NCI-H1694 treated with DMSO at 0.1 percent for 48 hours (cell line): ENCODE results near the gene PAN2.
A peak's percentile ranks its signal among the peaks of the same experiment; 100 is the strongest.
"Not testable (repeated sequence)": the region's sequence is repeated elsewhere in the genome, so short reads cannot be mapped to it uniquely, and the experiment has no call there.

ENCODE experiments used
- DNase-seq: peaks from one replicate; lab custom pipeline; 2025; lab: John Stamatoyannopoulos, UW

The PAN2 gene

DNA sequence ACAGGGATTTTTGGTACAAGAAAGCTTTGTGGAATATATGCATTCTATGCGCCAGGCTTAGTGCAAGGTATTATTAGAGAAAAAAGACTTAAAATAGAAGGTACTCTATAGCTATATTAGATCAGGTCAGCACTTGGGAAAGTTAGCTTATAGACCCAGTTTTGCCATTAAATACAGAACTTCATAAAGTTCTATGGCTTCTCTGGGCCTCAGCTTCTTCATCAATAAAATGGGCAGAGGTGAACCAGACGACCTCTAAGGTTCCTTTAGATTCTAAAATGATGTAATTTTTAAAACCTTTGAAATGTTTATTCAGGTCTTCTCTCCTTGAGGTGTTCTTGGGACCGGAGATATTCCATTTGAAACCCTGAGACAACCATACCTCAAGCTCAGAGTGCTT, 25.1 kb downstream of the PAN2 start:
- no peak for DNase-seq

DNA sequence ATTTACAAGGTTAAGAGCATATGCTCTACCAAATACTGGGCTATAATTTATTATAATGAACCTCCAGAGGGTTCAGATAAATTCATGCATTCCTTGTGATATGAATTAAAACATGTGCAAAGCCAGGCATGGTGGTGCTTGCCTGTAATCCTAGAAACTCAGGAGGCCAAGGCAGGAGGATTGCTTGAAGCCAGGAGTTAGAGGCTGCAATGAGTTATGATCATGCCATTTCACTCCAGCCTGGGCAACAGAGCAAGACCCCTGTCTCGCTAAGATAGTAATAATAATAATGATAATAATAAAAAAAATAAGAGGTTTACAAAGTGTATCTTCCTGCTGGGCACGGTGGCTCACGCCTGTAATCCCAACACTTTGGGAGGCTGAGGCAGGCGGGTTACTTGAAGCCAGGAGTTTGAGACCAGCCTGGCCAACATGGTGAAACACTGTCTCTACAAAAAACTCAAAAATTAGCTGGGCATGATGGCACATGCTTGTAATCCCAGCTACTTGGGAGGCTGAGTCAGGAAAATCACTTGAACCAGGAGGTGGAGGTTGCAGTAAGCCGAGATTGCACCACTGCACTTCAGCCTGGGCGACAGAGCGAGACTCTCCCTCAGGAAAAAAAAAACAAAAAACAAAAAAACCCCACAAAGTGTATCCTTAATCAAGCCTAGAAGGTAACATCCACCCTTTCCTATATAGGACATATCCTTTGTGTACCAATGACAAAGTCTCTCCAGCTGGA, 26.4 kb downstream of the PAN2 start:
- DNase-seq = no peak

DNA sequence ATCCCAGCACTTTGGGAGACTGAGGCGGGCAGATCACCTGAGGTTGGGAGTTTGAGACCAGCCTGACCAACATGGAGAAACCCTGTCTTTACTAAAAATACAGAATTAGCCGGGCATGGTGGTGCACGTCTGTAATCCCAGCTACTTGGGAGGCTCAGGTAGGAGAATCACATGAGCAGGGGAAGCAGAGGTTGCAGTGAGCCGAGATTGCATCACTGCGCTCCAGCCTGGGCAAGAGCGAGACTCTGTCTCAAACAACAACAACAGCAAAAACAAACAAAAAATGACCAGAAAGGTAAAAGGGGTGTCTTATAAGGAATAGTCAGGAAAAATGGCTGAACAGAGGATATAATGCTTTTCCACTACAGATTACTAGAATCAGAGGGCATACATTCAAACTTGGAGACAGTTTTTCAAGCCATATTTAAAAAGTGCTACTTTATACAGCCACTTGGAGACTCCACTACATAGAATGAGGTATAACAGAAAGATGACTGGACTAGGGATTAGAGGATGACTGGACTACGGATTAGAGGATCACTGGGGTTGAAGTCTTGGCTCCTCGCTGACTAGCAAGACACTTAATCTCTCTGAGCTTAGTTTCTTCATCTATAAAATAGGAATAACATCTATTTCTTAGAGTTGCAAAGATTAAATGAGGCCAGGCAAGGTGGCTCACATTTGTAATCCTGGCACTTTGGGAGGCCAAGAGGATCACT, 28.8 kb downstream of the PAN2 start:
- DNase-seq = no peak

DNA sequence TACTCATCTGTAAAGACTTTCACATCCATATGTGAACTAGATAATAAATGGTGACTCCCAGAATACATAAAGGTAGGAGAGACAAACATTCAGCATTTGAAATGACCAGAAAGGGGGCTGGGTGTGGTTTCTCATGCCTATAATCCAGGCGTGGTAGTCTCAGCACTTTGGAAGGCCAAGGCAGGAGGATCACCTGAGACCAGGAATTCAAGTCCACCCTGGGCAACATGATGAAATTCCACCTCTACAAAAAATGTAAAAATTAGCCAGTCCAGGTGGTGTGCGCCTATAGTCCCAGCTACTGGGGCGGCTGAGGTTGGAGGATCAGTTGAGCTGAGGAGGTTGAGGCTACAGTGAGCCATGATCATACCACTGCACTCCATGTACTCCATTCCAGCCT, 29.5 kb downstream of the PAN2 start:
- no peak for DNase-seq

DNA sequence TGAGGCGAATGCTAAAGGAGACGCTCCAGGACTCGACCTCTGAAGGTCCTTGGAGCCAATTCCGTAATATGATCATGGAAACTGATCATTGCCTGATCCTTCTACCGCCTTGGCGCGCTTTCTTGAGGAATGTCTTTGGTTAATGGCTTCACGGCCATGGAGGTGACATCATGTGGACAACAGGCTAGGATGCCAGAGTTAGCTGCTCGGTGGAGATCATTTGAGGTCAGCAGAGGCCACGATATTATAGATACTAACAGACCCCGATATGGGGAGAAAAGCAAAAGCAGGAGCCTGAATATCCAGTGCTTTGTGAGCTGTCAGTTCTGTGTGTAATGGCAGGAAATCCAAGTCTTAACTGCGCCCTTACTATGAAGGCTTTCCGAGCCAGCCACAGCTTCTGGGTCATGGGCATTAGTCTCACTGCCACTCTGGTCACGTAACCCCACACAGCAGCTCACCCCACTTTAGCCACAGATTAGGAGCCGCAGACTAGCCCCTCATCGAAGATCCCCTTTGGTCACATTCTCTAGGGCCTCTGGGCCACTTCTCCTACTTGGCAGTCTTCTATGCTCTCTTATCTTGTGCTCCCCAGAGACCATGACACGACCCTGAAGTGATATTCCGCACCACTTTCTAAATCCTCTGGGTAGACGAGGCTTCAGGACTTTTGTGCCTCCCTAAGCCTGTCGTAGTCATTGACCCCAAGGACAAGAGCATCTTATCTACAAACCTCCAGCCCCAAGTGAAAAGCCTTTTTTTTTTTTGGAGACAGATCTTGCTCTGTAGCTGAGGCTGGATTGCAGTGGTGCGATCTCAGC, 32.9 kb downstream of the PAN2 start:
- no peak for DNase-seq

DNA sequence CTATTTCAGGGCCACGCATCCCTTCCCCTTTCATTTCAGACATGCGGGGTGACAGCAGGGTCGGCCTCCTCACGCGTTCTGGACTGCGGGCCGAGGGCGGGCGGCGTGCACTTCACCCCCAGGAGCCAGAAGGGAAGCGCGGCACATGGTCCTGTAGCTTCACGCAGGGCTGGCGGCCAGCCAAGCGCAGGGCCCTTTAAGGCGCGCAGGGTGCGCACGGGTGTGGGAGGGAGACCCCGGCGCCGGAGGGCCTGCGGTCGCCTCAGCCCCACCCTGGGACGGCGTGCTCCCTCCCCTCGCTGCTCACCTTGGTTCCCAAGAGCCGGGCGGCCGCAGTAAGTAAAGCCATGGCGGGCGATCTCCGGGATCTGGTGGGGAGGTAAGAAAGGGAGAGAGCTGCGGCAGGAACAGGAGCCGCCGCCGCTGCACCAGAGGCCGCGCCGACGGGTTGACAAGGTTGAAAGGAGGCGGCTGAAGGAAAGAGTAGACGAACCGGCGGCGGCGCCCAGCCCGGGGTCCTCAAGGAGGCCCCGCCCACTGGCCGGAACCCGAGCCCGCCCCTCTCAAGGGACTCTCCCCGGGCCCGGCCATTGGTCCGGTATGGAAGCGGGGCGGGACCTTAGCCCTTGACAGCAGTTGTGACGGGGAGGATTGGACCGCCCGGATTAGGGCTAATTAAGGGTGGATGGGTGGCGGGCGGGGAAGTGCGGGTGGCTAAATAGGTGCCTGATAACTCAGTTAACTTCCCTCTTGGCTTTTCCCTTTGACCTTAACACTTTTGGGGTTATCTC, 33.8 kb downstream of the PAN2 start, which contains the start of gene CS:
Gene CS, minus strand, starts transcription at position 478 of the 791 bp plus-strand sequence. Its CDS starts 129 bp downstream, at position 349.
- peak; percentile 91 for DNase-seq

DNA sequence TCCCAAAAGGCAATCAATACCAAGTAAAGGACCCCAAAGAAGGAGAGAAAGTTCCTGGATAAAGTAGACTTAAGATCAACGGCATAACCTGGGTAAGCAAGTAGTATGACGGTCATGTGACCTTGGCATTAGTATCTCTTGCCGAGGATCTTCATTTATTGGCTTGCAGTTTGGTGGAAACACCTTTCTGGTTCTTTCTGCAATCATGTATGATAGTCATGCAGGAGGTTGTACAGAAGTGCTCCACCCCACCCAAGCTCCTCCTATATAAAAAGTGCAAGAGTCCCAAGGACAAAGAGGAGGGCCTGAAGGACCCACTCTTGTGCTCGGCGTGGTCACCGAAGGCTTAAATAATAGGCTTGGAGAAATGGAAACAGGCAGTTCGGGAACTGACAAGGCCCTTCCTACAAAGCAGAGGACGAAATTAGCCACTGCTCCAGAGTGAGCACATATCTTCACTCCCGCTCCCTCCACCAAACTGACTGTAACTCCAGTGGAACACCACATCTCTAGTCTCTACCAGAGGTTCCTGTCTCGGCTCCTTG, 34.4 kb downstream of the PAN2 start:
- DNase-seq = no peak

DNA sequence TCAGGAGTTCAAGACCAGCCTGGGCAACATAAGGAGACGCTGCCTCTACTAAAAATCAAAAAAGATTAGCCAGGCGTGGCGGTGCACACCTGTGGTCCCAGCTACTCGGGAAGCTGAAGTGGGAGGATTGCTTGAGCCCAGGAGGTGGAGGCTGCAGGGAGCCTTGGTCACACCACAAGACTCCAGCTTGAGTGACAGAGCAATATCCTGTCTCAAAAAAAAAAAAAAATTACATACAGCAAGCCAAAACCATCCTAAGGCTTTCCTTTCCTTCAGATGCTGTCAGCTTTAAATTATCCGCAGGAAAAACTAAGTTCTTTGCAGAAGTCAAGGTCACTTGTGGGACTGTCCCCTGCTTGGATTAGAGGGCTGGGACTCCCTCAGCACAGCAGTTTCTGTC, 35.0 kb downstream of the PAN2 start:
- no peak for DNase-seq

DNA sequence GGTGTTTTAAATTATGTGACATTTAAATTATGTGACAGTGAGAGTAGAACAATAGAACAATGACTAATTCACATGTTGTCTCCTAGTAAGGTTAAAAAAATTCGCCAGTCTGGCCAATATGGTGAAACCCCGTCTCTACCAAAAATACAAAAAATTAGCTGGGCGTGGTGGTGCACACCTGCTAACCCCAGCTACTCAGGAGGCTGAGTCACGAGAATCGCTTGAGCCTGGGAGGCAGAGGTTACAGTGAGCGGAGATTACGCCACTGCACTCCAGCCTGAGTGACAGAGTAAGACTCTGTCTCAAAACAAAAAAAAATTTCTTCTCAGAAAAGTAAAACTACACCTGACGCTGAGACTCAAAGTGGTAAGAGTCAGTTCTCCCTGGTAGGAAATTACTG, 36.4 kb downstream of the PAN2 start:
- DNase-seq = no peak

DNA sequence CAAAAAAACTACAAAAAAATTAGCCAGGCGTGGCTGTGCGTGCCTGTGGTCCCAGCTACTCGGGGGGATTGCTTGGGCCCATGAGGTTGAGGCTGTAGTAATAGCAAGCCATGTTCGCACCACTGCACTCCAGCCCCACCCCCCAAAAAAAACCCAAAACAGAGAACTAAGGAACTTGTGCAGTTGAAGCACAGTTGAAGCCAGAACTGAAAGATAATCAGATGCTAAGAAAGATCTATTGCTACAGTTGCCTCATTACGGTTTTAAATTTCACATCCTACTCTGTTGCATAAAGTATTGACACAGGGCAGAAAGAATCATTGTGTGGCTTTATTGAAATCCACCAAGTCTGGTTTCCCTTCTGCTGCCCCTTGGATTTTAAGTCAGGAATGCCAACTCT, 37.5 kb downstream of the PAN2 start:
- no peak for DNase-seq

DNA sequence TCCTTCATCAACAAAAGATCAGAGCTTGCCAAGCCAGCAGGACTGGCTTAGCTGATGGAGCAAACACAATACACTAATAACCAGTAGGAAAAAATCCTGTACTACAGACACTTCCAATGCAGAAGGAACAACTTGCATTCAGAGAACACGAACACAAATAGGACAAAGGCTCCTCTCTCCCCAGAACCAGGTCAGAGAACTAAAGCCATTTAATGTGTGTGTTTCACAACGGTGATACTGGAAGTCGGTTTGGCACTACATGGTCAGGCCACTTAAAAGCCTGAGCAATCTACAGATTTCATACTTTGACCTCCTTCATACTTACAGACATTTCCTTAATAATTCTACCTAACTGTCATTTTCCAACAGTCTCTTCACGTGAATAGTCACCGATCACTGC, 40.0 kb downstream of the PAN2 start:
- no peak for DNase-seq

DNA sequence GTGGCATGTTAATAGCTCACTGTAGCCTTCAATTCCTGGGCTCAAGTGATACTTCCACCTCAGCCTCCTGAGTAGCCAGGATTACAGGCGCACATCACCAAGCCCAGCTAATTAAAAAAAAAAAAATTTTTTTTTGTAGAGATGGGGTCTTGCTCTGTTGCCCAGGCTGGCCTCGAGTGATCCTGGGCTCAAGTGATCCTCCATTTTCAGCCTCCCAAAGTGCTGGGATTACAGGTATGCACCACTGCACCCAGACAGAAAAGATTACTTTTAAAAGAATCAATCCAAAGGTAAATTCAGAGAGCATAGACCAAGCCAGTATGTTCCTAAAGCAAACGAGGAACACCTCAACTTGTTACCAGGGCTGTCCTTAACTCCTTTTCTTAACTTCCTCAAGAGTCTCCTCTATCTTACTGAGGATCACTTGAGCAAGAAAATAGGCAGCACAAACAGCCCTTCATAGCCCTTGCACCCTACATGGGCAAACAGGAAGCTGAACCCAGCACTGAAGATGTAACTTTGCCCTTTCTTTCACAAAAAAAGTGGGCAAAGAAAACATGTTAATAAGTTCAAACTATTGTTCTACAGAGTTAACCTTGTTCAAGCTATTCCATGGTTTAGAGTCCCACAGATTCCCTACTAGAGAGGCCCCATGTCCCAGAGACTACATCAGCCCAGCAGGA, 45.0 kb downstream of the PAN2 start:
- no peak for DNase-seq

DNA sequence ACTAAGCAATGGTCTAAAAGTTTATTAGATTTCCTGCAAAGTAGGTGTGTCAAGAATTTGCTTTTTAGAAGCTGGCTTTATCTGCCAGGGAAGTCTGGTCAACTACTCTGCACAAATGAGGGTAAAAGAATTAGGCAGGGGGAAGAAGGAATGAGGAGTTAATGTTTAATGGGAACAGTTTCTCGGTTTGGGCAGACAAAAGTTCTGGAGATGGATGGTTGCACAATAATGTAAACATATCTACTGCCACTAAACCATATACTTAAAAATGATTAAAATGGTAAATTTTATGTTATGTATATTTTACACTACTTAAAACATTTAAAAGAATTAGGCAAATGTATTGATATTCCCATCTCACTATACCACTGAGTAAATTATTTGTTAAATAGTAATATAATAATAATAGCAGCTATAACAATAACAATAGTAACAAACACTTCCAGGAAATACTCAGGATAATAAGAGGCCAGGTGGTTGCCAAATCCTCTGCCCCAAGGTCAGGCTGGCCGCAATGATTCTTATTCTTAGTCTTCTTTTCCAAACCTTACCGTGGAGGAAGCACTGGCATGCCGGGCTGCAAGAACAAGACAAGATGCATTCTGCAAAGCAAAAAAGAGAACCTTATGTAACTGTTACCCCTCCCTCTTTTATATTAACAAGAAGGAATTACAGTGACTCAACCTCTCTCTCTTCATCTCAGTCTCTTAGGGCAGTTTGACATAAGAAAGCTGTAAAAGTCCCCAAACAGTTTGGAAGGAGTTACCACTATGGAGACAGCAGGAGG, 47.6 kb downstream of the PAN2 start:
- no peak for DNase-seq

DNA sequence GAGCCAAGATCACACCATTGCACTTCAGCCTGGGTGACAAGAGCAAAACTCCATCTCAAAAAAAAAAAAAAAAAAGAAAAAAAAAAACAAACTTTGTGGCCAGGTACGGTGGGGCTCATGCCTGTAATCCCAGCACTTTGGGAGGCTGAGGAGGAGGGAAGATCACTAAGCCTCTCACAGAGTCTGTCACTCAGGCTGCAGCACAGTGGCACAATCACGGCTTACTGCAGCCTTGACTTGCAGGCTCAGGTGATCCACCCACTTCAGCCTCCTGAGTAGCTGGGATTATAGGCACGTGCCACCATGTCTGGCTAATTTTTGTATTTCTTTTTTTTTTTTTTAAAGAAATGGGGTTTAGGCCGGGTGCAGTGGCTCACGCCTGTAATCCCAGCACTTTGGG, 49.5 kb downstream of the PAN2 start:
- not testable (repeated sequence) for DNase-seq

DNA sequence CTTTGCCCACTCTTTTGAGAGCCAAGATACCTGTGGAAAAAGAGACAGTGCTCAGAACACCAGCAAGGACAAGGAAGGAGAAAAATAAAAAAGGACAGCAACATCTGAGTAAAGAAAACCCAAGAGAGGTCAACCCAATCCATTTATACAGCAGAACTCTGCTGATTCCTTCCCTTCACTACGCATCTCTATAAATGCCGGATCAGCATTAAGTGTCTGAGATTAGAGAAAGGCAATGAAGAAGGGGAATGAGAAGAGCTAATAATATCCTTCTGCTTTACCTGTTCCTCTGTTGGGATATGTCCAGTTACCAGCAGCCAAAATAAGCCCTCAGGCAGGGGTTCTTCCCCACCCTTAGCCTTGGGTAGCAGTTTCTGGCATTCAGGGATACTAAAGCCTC, 51.2 kb downstream of the PAN2 start:
- no peak for DNase-seq

DNA sequence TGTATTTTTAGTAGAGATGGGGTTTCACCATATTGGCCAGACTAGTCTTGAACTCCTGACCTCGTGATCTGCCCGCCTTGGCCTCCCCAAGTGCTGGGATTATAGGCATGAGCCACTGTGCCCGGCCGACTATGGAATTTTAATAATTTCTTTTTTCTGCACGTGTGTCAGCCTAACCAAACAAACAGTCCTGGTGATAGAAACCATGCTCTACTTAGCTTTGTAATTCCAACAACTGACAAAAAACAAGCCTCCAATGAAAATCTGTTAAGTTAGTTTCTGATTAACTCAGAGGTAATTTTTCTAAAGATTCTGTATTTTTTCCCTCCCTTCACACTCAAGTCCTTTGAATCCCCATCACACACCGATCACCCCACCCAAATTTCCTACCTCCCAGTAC, 51.8 kb downstream of the PAN2 start:
- DNase-seq = no peak

DNA sequence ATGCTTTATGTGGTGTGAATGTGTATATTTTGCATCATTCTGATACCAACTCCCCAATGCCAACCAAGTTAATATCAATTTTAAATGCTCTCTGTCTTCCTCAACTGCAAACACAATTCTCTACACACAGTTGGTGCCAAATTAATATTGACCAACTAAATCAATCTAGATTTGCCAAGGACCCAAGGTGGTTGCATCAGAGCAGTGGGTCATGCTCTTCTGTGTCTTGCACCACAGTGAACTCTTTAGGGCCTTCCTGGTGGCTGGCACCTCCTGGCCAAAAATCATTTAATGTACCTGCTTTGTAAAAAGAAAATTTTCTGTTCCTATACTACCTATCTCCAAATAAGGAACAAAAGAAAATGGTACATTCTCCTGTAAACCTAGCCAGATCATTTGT, 53.0 kb downstream of the PAN2 start:
- DNase-seq = no peak

DNA sequence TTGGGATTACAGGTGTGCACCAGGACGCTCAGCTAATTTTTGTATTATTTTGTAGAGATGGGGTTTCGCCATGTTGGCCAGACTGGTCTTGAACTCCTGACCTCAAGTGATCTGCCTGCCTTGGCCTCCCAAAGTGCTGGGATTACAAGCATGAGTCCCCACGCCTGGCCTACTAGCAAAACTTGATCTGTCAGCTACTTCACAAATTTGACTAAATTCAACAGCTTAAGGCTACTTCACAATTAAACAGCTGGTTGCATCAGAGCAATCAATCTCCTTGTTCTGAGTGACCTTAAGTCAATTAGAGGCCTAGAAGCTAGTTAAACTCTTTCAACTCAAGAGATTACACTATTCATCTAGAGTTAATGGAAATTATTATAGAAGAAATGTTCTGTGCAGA, 54.9 kb downstream of the PAN2 start:
- no peak for DNase-seq

DNA sequence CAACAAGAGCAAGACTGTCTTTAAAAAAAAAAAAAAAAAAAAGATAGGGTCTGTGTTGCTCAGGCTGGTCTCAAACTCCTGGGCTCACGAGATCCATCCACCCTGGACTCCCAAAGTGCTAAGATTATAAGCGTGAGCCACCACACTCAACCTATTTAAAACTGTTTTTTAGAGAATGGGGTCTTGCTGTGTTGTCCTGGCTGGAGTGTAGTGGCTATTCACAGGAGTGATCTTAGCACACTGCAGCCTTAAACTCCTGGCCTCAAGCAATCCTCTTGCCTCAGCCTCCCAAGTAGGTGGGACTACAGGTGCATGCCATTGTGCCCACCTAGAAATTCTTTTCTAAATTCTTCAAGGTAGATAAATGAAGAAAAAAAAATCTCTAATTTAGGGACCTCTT, 59.5 kb downstream of the PAN2 start:
- DNase-seq = no peak

DNA sequence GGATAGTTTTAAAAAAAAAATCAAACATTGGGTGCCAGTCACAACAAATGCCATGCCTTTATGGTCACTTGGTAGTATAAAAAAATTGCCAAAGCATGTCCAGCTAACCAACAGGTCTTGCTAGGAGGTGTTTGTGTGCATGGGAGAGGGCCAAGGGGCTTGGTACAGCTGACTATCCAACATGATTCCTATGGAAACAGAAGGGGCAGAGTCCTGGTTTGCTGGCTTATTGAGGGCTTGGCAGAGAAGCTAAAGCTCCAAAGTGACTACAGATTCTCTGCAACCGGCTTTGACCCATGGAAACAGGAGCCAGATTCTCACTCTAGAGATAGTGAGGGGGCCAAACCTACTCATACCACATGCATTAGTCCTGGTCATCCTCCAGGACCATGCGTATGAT, 61.3 kb downstream of the PAN2 start:
- not testable (repeated sequence) for DNase-seq
